ENCODE results near the gene CAPRIN1. TPM values are rescaled to one million over a fixed set of nuclear protein-coding genes. Genes with fewer than 3 reads are reported as not detected.

The CAPRIN1 gene
- total and polyA plus RNA-seq, 4 donors, result 65.6 to 285 (median 119) TPM

- Histone ChIP-seq H3K27me3 (ENCODE audit: control insufficient read depth in 3 of 3, insufficient read depth in 3 of 3, low read length in 2 of 3) (no peaks in the 10 kb centered on the region), H3K4me3 (no peak overlapping the region), H3K9ac (ENCODE audit: insufficient read depth in 1 of 2, low read length in 2 of 2) (no peak overlapping the region), H3K36me3 (ENCODE audit: control insufficient read depth in 4 of 4, insufficient read depth in 4 of 4, low read length in 4 of 4) (peaks cover 53 to 61% (median 60%) of the 10 kb centered on the region in 4 donors), H3K4me1 (ENCODE audit: control insufficient read depth in 5 of 5, insufficient read depth in 5 of 5, low read length in 5 of 5) (peaks cover 0 to 7% (median 0%) of the 10 kb centered on the region in 5 donors), H3K27ac (ENCODE audit: low read depth in 1 of 2, low read length in 1 of 2) (no peak overlapping the region), H3K9me3 (ENCODE audit: control insufficient read depth in 4 of 4, insufficient read depth in 3 of 4, low read length in 3 of 4) (no peaks in the 10 kb centered on the region)
- TF ChIP-seq CTCF (IDR thresholded peaks at IDR 0.05; ENCODE audit: control extremely low read depth, extremely low read depth), result no peak
- ATAC-seq (ENCODE audit: insufficient read depth, low FRiP score) (no peak), DNase-seq (no peak)
- 82 to 91% methylated on average over 5 of the region's 5 CpGs for WGBS, 2 donors
Observed at GRCh38 chr11:34114471-34114870, 62.9 kb downstream of the CAPRIN1 start.

DNA sequence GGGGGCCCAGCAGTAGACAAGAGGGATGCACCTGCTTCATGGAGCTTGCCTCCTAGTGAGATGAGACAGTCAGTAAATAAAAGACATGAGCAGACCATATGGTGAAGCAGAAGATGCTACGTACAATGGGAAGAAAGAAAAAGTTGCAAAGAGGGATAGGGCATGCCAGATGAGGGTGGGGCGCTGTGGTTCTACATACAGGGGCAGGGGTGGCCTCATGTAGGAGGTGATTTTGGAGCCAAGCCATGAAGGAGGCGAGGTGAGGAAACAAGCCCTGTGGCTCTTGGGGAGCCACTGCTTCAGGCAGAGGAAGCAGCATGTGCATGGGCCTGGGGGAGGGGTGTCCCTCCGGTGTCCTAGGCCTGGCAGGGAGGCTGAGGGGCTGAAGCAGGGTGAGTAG is 69.1 kb downstream of the CAPRIN1 start:
- Histone ChIP-seq H3K4me3 (no peak overlapping the region), H3K27ac (ENCODE audit: low read depth in 1 of 2, low read length in 1 of 2) (no peak overlapping the region), H3K9ac (ENCODE audit: insufficient read depth in 1 of 2, low read length in 2 of 2) (no peak overlapping the region), H3K9me3 (ENCODE audit: control insufficient read depth in 4 of 4, insufficient read depth in 3 of 4, low read length in 3 of 4) (no peaks in the 10 kb centered on the region), H3K4me1 (ENCODE audit: control insufficient read depth in 5 of 5, insufficient read depth in 5 of 5, low read length in 5 of 5) (no peaks in the 10 kb centered on the region), H3K36me3 (ENCODE audit: control insufficient read depth in 4 of 4, insufficient read depth in 4 of 4, low read length in 4 of 4) (peaks cover 45 to 64% (median 52%) of the 10 kb centered on the region in 4 donors), H3K27me3 (ENCODE audit: control insufficient read depth in 3 of 3, insufficient read depth in 3 of 3, low read length in 2 of 3) (no peaks in the 10 kb centered on the region)
- no peak for TF ChIP-seq CTCF (IDR thresholded peaks at IDR 0.05; ENCODE audit: control extremely low read depth, extremely low read depth)
- no peak for DNase-seq
- ATAC-seq (ENCODE audit: insufficient read depth, low FRiP score), result no peak
- 95 to 96% methylated on average over 4 of the region's 4 CpGs for WGBS, 2 donors

- Histone ChIP-seq H3K36me3 (ENCODE audit: control insufficient read depth in 4 of 4, insufficient read depth in 4 of 4, low read length in 4 of 4) (peaks cover 36 to 58% (median 43%) of the 10 kb centered on the region in 4 donors), H3K27me3 (ENCODE audit: control insufficient read depth in 3 of 3, insufficient read depth in 3 of 3, low read length in 2 of 3) (no peaks in the 10 kb centered on the region), H3K9ac (ENCODE audit: insufficient read depth in 1 of 2, low read length in 2 of 2) (no peak overlapping the region), H3K4me1 (ENCODE audit: control insufficient read depth in 5 of 5, insufficient read depth in 5 of 5, low read length in 5 of 5) (no peaks in the 10 kb centered on the region), H3K4me3 (no peak overlapping the region), H3K9me3 (ENCODE audit: control insufficient read depth in 4 of 4, insufficient read depth in 3 of 4, low read length in 3 of 4) (no peaks in the 10 kb centered on the region), H3K27ac (ENCODE audit: low read depth in 1 of 2, low read length in 1 of 2) (no peak overlapping the region)
- 85 to 89% methylated on average over 4 of the region's 4 CpGs for WGBS, 2 donors
- DNase-seq (peak in 1 of 3 donors; percentile 9), ATAC-seq (ENCODE audit: insufficient read depth, low FRiP score) (no peak)
- no peak for TF ChIP-seq CTCF (IDR thresholded peaks at IDR 0.05; ENCODE audit: control extremely low read depth, extremely low read depth)
Observed at GRCh38 chr11:34124885-34125668, 73.5 kb downstream of the CAPRIN1 start.
